GM12878 (cell line): ENCODE results near the gene BBLN. TPM values are rescaled to one million over a fixed set of nuclear protein-coding genes. Genes with fewer than 3 reads are reported as not detected.

ENCODE experiments used
- ATAC-seq: fragments of 200-7000 bp; cut with Tn5 transposase; 3 replicates; pipeline ENCODE4 v1.9.1; 2020; ENCODE audit warnings: mild to moderate bottlenecking, moderate library complexity
- BruUV-seq: library from RNA; stranded (reverse); fragments of 400-500 nt; replicated peaks from 2 replicates; lab custom pipeline; 2021; lab: Mats Ljungman, UMichigan
- CTCF ChIA-PET: fragments of 300-600 bp; sonication (Branson Sonifier 250); formaldehyde crosslinking; extraction: SDS; loops from one replicate; lab custom pipeline; 2021; ENCODE audit warnings: inconsistent platforms; lab: Yijun Ruan, JAX
- POLR2A ChIA-PET: fragments of 350-600 bp; formaldehyde crosslinking; extraction: SDS; loops from one replicate; lab custom pipeline; 2021; ENCODE audit warnings: inconsistent platforms; lab: Charles Lee
- RAD21 ChIA-PET: fragments of 300-600 bp; sonication (Branson Sonifier 250); formaldehyde crosslinking; loops from one replicate; lab custom pipeline; 2023; ENCODE audit warnings: antibody characterized with exemption; ENCODE audit not compliant: unreplicated experiment; lab: Charles Lee
- SMC1A ChIA-PET: fragments of 300-600 bp; sonication (Branson Sonifier 250); formaldehyde crosslinking; loops from one replicate; lab custom pipeline; 2023; ENCODE audit not compliant: unreplicated experiment, uncharacterized antibody; lab: Charles Lee
- DNase-seq: peaks from one replicate; pipeline ENCODE4 v3.0.0-alpha.2; 2011; ENCODE audit warnings: low read depth, low spot score
- FAIRE-seq: peaks from 3 replicates; lab custom pipeline; 2011; peaks lifted over from hg19 to GRCh38; lab: Jason Lieb, UNC
- H2AFZ ChIP-seq: 2 replicates; pipeline ENCODE4 v1.6.0; 2011; ENCODE audit warnings: low read depth, low read length, control low read depth; ENCODE audit not compliant: control insufficient read depth
- H3K27ac ChIP-seq: 2 replicates; pipeline ENCODE4 v1.5.1; 2011; ENCODE audit warnings: control low read depth; ENCODE audit not compliant: control insufficient read depth, insufficient read depth
- H3K27me3 ChIP-seq, 2 experiments: replicated peaks in 1 of 2; 2 replicates each; pipeline versions ENCODE4 v1.6.0 to v1.6.1; 2011; ENCODE audit warnings: low read length in 1 of 2; ENCODE audit not compliant: control insufficient read depth in 2 of 2, insufficient read depth in 2 of 2
- H3K36me3 ChIP-seq, 2 experiments: 2 replicates each; pipeline ENCODE4 v1.5.1; 2011; ENCODE audit warnings: low read length in 1 of 2; ENCODE audit not compliant: control insufficient read depth in 2 of 2, insufficient read depth in 2 of 2
- H3K4me1 ChIP-seq: 2 replicates; pipeline ENCODE4 v1.6.1; 2011; ENCODE audit warnings: mild to moderate bottlenecking, low read length, moderate library complexity, mixed read lengths; ENCODE audit not compliant: control insufficient read depth, insufficient read depth
- H3K4me2 ChIP-seq: 2 replicates; pipeline ENCODE4 v1.6.0; 2011; ENCODE audit warnings: control low read depth; ENCODE audit not compliant: control insufficient read depth, insufficient read depth
- H3K4me3 ChIP-seq: fragments of 200-600 bp; sonication (generic); 2 replicates; pipeline ENCODE4 v1.5.1; 2016
- H3K79me2 ChIP-seq: 2 replicates; pipeline ENCODE4 v1.6.0; 2011; ENCODE audit warnings: low read length; ENCODE audit not compliant: control insufficient read depth, insufficient read depth
- H3K9ac ChIP-seq: 2 replicates; pipeline ENCODE4 v1.8.0; 2011; ENCODE audit warnings: low read length, control low read depth, mixed read lengths; ENCODE audit not compliant: control insufficient read depth, insufficient read depth
- H3K9me3 ChIP-seq: replicated peaks from 3 replicates; pipeline ENCODE4 v1.5.1; 2011; ENCODE audit warnings: mild to moderate bottlenecking, low read length; ENCODE audit not compliant: control insufficient read depth, insufficient read depth
- H4K20me1 ChIP-seq: 2 replicates; pipeline ENCODE4 v1.6.0; 2011; ENCODE audit not compliant: control insufficient read depth, insufficient read depth
- CHD1 ChIP-seq: IDR thresholded peaks from 2 replicates; pipeline ENCODE4 v1.6.1; 2012; ENCODE audit warnings: low read depth, low read length, improper control_type of control experiment
- CHD4 ChIP-seq: fragments of 200-600 bp; sonication (generic); IDR thresholded peaks from 2 replicates; pipeline ENCODE4 v1.6.1; 2016; ENCODE audit warnings: mild to moderate bottlenecking
- CREM ChIP-seq: IDR thresholded peaks from 2 replicates; pipeline ENCODE4 v1.6.1; 2014; ENCODE audit warnings: antibody characterized with exemption, low read depth
- IKZF2 ChIP-seq, 2 experiments: fragments of 450-650 bp; IDR thresholded peaks; 2 replicates each; pipeline ENCODE4 v1.6.1; 2017; ENCODE audit warnings: mild to moderate bottlenecking in 2 of 2, moderate library complexity in 2 of 2
- MEF2B ChIP-seq: fragments of 450-650 bp; IDR thresholded peaks from 2 replicates; pipeline ENCODE4 v1.6.1; 2018; ENCODE audit warnings: mild to moderate bottlenecking, moderate library complexity; ENCODE audit not compliant: partially characterized antibody, poor library complexity, severe bottlenecking
- NR2F1 ChIP-seq: fragments of 450-650 bp; conservative IDR thresholded peaks from 2 replicates; pipeline ENCODE4 v1.6.1; 2017; ENCODE audit warnings: mild to moderate bottlenecking
- RAD21 ChIP-seq: IDR thresholded peaks from 2 replicates; pipeline ENCODE4 v1.6.1; 2011; ENCODE audit warnings: mild to moderate bottlenecking, low read depth, low read length, moderate library complexity; ENCODE audit not compliant: insufficient read depth
- RB1 ChIP-seq: fragments of 450-650 bp; formaldehyde crosslinking; IDR thresholded peaks from 2 replicates; pipeline ENCODE4 v1.6.1; 2017; ENCODE audit warnings: mild to moderate bottlenecking, borderline replicate concordance
- SPI1 ChIP-seq: IDR thresholded peaks from 2 replicates; pipeline ENCODE4 v1.6.1; 2011; ENCODE audit warnings: low read depth, mild to moderate bottlenecking, low read length, moderate library complexity, borderline replicate concordance; ENCODE audit not compliant: insufficient read depth
- YY1 ChIP-seq: IDR thresholded peaks from 2 replicates; pipeline ENCODE4 v1.6.1; 2011; ENCODE audit warnings: low read depth, mild to moderate bottlenecking, low read length
- WGBS: methylation state at CpG from one replicate; pipeline ENCODE4 v1.1.6; 2016; ENCODE audit warnings: low lambda C conversion rate; ENCODE audit not compliant: insufficient replicate concordance, insufficient coverage; ENCODE audit errors: missing lambda C conversion rate; 5-methylcytosine and 5-hydroxymethylcytosine counted together
- in situ Hi-C: fragments of 300-500 bp; cut with MboI; formaldehyde crosslinking; loops from 9 replicates; pipeline ENCODE4 v1.14.3; 2018; ENCODE audit warnings: mixed read lengths
- intact Hi-C: fragments of 100-400 bp; cut with micrococcal nuclease; formaldehyde crosslinking; loops from one replicate; pipeline ENCODE4 v1.14.2; 2022; ENCODE audit not compliant: unreplicated experiment
- polyA plus RNA-seq, 11 experiments: library from polyadenylated mRNA; depleted of rRNA in 4 of 11; unstranded in 6 of 11; stranded (reverse) in 5 of 11; fragments of >200 nt; fragmentation: Nextera tagmentation in 4 of 11; fragmentation: Illumina TruSeq in 1 of 11; extraction: Ambion mirVana in 4 of 11; extraction: Trizol in 1 of 11; gene quantifications; 1 replicate in 1 of 11; 2 replicates in 10 of 11; pipeline versions ENCODE4 v1.2.1 to v1.2.3, GENCODE V29; 2011 to 2016; ENCODE audit warnings: inconsistent platforms in 2 of 11, missing spikeins in 2 of 11, low read depth in 1 of 11
- total RNA-seq, 4 experiments: library from RNA; depleted of rRNA in 3 of 4; stranded (reverse); fragments of >200 nt in 3 of 4; fragmentation: Illumina TruSeq in 1 of 4; extraction: Trizol in 1 of 4; gene quantifications; 2 replicates each; pipeline versions ENCODE4 v1.2.1 to v1.2.3, GENCODE V29; 2013 to 2021
- TF ChIP-seq, protein P1 (sequence below): fragments of 450-650 bp; IDR thresholded peaks from 2 replicates; pipeline ENCODE4 v1.6.1; 2018; ENCODE audit warnings: mild to moderate bottlenecking, low read depth, moderate library complexity; ENCODE audit not compliant: partially characterized antibody
- TF ChIP-seq, protein P2 (sequence below): IDR thresholded peaks from 2 replicates; pipeline ENCODE4 v1.6.1; 2011; ENCODE audit warnings: low read depth, low read length, improper control_type of control experiment, borderline replicate concordance
- TF ChIP-seq, protein P3 (sequence below): fragments of 450-650 bp; IDR thresholded peaks from 2 replicates; pipeline ENCODE4 v1.6.1; 2016; ENCODE audit warnings: mild to moderate bottlenecking, moderate library complexity, borderline replicate concordance

The BBLN gene
- total and polyA plus RNA-seq, 10 of the 15 experiments (the other 5 are each of a cell fraction or from before 2014, with no cell fraction given), result 3.8 to 194 (median 66.2) TPM

DNA sequence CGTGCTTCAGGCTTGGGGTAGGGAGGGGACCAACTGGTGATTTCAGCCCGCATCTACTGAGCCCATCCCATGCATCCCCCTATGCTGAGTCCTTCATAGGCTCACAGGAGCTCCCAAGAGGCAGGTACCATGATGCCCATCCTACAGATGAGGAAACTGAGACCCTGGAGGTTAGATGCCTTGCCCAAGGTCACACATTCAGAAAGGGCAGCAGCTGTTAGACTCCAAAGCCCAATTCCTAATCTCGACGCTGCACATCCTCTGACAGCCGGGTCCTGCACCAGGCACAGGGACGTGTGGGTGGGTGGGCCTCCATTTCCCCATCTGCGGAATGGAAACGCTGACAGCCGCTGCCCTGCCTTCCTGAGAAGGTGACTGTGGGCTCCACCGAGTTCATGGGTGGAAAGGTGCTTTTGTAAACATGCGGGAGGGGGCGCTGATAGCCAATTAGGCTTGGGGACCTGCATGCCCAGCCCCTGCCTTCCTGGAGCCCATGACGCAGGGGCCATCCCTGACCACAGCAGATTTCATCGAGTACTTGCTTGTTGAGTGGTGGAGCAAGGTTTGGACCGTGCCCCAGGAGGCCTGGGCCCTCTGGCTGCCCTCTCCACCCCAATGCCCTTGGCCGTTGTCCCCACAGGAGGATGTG lies 45.4 kb downstream of the BBLN start:
- FAIRE-seq (no peak), ATAC-seq (no peak), DNase-seq (no peak)
- SMC1A ChIA-PET, result no interaction called here
- Histone ChIP-seq H3K4me3 (no peak overlapping the region), H3K9me3 (no peaks in the 10 kb centered on the region), H3K9ac (no peak overlapping the region), H3K36me3 (no peaks in the 10 kb centered on the region), H3K27me3 (peaks cover 9 to 14% of the 10 kb centered on the region in 2 experiments; a peak in 3 of 4 replicates), H3K4me2 (no peak overlapping the region), H2AFZ (no peak overlapping the region), H3K79me2 (no peaks in the 10 kb centered on the region), H4K20me1 (no peaks in the 10 kb centered on the region), H3K4me1 (peaks cover 7% of the 10 kb centered on the region; the same call in 1 of the 2 replicates), H3K27ac (no peak overlapping the region)
- WGBS, result 32% methylated on average over 16 of the region's 16 CpGs
- BruUV-seq, result no TSS peak
- RAD21 ChIA-PET, result no interaction called here
- intact Hi-C loops (no loop called here), in situ Hi-C loops (no loop called here)
- POLR2A ChIA-PET, result no interaction called here
- CTCF ChIA-PET, result interaction anchor here (1.6 kb wide), 1 partner anchor 10 kb away, joined by 3 read pairs; no protein-coding TSS in a partner anchor
- TF ChIP-seq RB1 (no peak), RAD21 (no peak), CREM (no peak), YY1 (no peak), CHD1 (no peak), CHD4 (no peak), IKZF2 (IDR thresholded peaks at IDR 0.05) (no peak), MEF2B (no peak), SPI1 (no peak), NR2F1 (no peak)
- TF ChIP-seq, protein P1, sequence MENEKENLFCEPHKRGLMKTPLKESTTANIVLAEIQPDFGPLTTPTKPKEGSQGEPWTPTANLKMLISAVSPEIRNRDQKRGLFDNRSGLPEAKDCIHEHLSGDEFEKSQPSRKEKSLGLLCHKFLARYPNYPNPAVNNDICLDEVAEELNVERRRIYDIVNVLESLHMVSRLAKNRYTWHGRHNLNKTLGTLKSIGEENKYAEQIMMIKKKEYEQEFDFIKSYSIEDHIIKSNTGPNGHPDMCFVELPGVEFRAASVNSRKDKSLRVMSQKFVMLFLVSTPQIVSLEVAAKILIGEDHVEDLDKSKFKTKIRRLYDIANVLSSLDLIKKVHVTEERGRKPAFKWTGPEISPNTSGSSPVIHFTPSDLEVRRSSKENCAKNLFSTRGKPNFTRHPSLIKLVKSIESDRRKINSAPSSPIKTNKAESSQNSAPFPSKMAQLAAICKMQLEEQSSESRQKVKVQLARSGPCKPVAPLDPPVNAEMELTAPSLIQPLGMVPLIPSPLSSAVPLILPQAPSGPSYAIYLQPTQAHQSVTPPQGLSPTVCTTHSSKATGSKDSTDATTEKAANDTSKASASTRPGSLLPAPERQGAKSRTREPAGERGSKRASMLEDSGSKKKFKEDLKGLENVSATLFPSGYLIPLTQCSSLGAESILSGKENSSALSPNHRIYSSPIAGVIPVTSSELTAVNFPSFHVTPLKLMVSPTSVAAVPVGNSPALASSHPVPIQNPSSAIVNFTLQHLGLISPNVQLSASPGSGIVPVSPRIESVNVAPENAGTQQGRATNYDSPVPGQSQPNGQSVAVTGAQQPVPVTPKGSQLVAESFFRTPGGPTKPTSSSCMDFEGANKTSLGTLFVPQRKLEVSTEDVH, result no peak
- TF ChIP-seq, protein P2, sequence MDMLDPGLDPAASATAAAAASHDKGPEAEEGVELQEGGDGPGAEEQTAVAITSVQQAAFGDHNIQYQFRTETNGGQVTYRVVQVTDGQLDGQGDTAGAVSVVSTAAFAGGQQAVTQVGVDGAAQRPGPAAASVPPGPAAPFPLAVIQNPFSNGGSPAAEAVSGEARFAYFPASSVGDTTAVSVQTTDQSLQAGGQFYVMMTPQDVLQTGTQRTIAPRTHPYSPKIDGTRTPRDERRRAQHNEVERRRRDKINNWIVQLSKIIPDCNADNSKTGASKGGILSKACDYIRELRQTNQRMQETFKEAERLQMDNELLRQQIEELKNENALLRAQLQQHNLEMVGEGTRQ, result no peak
- TF ChIP-seq, protein P3, sequence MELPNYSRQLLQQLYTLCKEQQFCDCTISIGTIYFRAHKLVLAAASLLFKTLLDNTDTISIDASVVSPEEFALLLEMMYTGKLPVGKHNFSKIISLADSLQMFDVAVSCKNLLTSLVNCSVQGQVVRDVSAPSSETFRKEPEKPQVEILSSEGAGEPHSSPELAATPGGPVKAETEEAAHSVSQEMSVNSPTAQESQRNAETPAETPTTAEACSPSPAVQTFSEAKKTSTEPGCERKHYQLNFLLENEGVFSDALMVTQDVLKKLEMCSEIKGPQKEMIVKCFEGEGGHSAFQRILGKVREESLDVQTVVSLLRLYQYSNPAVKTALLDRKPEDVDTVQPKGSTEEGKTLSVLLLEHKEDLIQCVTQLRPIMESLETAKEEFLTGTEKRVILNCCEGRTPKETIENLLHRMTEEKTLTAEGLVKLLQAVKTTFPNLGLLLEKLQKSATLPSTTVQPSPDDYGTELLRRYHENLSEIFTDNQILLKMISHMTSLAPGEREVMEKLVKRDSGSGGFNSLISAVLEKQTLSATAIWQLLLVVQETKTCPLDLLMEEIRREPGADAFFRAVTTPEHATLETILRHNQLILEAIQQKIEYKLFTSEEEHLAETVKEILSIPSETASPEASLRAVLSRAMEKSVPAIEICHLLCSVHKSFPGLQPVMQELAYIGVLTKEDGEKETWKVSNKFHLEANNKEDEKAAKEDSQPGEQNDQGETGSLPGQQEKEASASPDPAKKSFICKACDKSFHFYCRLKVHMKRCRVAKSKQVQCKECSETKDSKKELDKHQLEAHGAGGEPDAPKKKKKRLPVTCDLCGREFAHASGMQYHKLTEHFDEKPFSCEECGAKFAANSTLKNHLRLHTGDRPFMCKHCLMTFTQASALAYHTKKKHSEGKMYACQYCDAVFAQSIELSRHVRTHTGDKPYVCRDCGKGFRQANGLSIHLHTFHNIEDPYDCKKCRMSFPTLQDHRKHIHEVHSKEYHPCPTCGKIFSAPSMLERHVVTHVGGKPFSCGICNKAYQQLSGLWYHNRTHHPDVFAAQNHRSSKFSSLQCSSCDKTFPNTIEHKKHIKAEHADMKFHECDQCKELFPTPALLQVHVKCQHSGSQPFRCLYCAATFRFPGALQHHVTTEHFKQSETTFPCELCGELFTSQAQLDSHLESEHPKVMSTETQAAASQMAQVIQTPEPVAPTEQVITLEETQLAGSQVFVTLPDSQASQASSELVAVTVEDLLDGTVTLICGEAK, result no peak
